HEK293 (cell line): ENCODE results near the gene PRMT6.

Experiments
- CTCF ChIA-PET: fragments of 350-600 bp; formaldehyde crosslinking; extraction: SDS; loops from one replicate; lab custom pipeline; 2021; ENCODE audit warnings: antibody characterized with exemption; lab: Yijun Ruan, JAX
- POLR2A ChIA-PET: fragments of 300-600 bp; formaldehyde crosslinking; extraction: SDS; loops from one replicate; lab custom pipeline; 2020; ENCODE audit warnings: antibody characterized with exemption, inconsistent platforms; lab: Yijun Ruan, JAX
- H3K27ac ChIP-seq: fragments of 200-500 bp; sonication (Bioruptor generic); 2 replicates; pipeline ENCODE4 v1.5.1; 2014; ENCODE audit warnings: low read depth, low read length, control low read depth, inconsistent platforms; ENCODE audit errors: extremely low read depth
- H3K36me3 ChIP-seq, 2 experiments: fragments of 200-500 bp in 1 of 2; sonication (Bioruptor generic) in 1 of 2; 1 replicate in 1 of 2; 2 replicates in 1 of 2; pipeline ENCODE4 v1.5.1; 2014 to 2017; ENCODE audit warnings: inconsistent platforms in 2 of 2, low read length in 2 of 2; ENCODE audit not compliant: control insufficient read depth in 2 of 2, insufficient read depth in 1 of 2
- H3K4me1 ChIP-seq: fragments of 200-500 bp; sonication (Bioruptor generic); 2 replicates; pipeline ENCODE4 v1.5.1; 2014; ENCODE audit warnings: mild to moderate bottlenecking, low read length, inconsistent platforms; ENCODE audit not compliant: control insufficient read depth, insufficient read depth
- H3K4me3 ChIP-seq: 2 replicates; pipeline ENCODE4 v1.5.1; 2011; ENCODE audit warnings: low read depth, mild to moderate bottlenecking, control low read depth, low read length, moderate library complexity
- H3K9me3 ChIP-seq: fragments of 200-500 bp; sonication (Bioruptor generic); 2 replicates; pipeline ENCODE4 v1.5.1; 2014; ENCODE audit warnings: low read depth, low read length, inconsistent platforms; ENCODE audit not compliant: control insufficient read depth, insufficient read depth
- FEZF1 ChIP-seq: fragments of 450-650 bp; formaldehyde crosslinking; IDR thresholded peaks from 2 replicates; pipeline ENCODE4 v1.5.1; 2016; ENCODE audit warnings: missing biosample characterization, missing genetic modification characterization
- GLIS1 ChIP-seq: fragments of 450-650 bp; formaldehyde crosslinking; IDR thresholded peaks from 2 replicates; pipeline ENCODE4 v1.5.1; 2016; ENCODE audit warnings: missing biosample characterization, missing genetic modification characterization
- KLF10 ChIP-seq: fragments of 450-650 bp; IDR thresholded peaks from 2 replicates; pipeline ENCODE4 v1.5.1; 2018; ENCODE audit warnings: missing biosample characterization, mild to moderate bottlenecking, missing genetic modification characterization
- REST ChIP-seq: fragments of 450-650 bp; formaldehyde crosslinking; IDR thresholded peaks from 2 replicates; pipeline ENCODE4 v1.5.1; 2016; ENCODE audit warnings: missing biosample characterization, missing genetic modification characterization
- SP2 ChIP-seq: fragments of 450-650 bp; formaldehyde crosslinking; IDR thresholded peaks from 2 replicates; pipeline ENCODE4 v1.5.1; 2016; ENCODE audit warnings: missing biosample characterization, missing genetic modification characterization
- ZBTB10 ChIP-seq: fragments of 450-650 bp; formaldehyde crosslinking; IDR thresholded peaks from 2 replicates; pipeline ENCODE4 v1.5.1; 2016; ENCODE audit warnings: missing biosample characterization, missing genetic modification characterization
- ZBTB26 ChIP-seq: fragments of 450-650 bp; formaldehyde crosslinking; optimal IDR thresholded peaks from 2 replicates; pipeline ENCODE3; 2016; ENCODE audit warnings: missing biosample characterization, mild to moderate bottlenecking, missing genetic modification characterization
- ZNF121 ChIP-seq: fragments of 450-650 bp; formaldehyde crosslinking; IDR thresholded peaks from 2 replicates; pipeline ENCODE4 v1.5.1; 2016; ENCODE audit warnings: missing biosample characterization, missing genetic modification characterization
- ZNF174 ChIP-seq: fragments of 450-650 bp; formaldehyde crosslinking; IDR thresholded peaks from 2 replicates; pipeline ENCODE4 v1.5.0; 2017; ENCODE audit warnings: missing biosample characterization, mild to moderate bottlenecking, missing genetic modification characterization
- ZNF280C ChIP-seq: fragments of 450-650 bp; formaldehyde crosslinking; IDR thresholded peaks from 2 replicates; pipeline ENCODE4 v1.5.1; 2016; ENCODE audit warnings: missing biosample characterization, missing genetic modification characterization
- ZNF280D ChIP-seq: fragments of 450-650 bp; formaldehyde crosslinking; IDR thresholded peaks from 2 replicates; pipeline ENCODE4 v1.5.1; 2016; ENCODE audit warnings: missing biosample characterization, missing genetic modification characterization
- ZNF362 ChIP-seq: fragments of 450-650 bp; formaldehyde crosslinking; IDR thresholded peaks from 2 replicates; pipeline ENCODE4 v1.5.1; 2016; ENCODE audit warnings: missing biosample characterization, missing genetic modification characterization
- ZNF404 ChIP-seq: fragments of 450-650 bp; formaldehyde crosslinking; IDR thresholded peaks from 2 replicates; pipeline ENCODE4 v1.5.1; 2017; ENCODE audit warnings: missing biosample characterization, missing genetic modification characterization
- ZNF426 ChIP-seq: fragments of 450-650 bp; formaldehyde crosslinking; IDR thresholded peaks from 2 replicates; pipeline ENCODE4 v1.5.1; 2017; ENCODE audit warnings: missing biosample characterization, missing genetic modification characterization, mild to moderate bottlenecking, inconsistent platforms, moderate library complexity
- ZNF513 ChIP-seq: fragments of 450-650 bp; IDR thresholded peaks from 2 replicates; pipeline ENCODE4 v1.5.1; 2018; ENCODE audit warnings: missing biosample characterization, missing genetic modification characterization
- ZNF530 ChIP-seq: fragments of 450-650 bp; formaldehyde crosslinking; IDR thresholded peaks from 2 replicates; pipeline ENCODE4 v1.5.1; 2016; ENCODE audit warnings: low read depth, missing biosample characterization, missing genetic modification characterization
- ZNF560 ChIP-seq: fragments of 450-650 bp; formaldehyde crosslinking; IDR thresholded peaks from 2 replicates; pipeline ENCODE4 v1.5.1; 2017; ENCODE audit warnings: missing biosample characterization, missing genetic modification characterization, borderline replicate concordance
- ZNF580 ChIP-seq: fragments of 450-650 bp; formaldehyde crosslinking; IDR thresholded peaks from 2 replicates; pipeline ENCODE4 v1.5.1; 2016; ENCODE audit warnings: missing biosample characterization, missing genetic modification characterization
- ZNF677 ChIP-seq: fragments of 450-650 bp; IDR thresholded peaks from 2 replicates; pipeline ENCODE4 v1.5.0; 2018; ENCODE audit warnings: missing biosample characterization, mild to moderate bottlenecking, missing genetic modification characterization, moderate library complexity
- ZNF843 ChIP-seq: fragments of 450-650 bp; formaldehyde crosslinking; IDR thresholded peaks from 2 replicates; pipeline ENCODE4 v1.5.1; 2016; ENCODE audit warnings: missing biosample characterization, missing genetic modification characterization

Gene PRMT6

GRCh38 chr1:107016376-107016978, 40.0 kb upstream of the PRMT6 start (continued):
- TF ChIP-seq REST (tag by site-specific recombination) (no peak), ZNF174 (tag by site-specific recombination) (no peak)

- Histone ChIP-seq H3K4me1 (no peaks in the 10 kb centered on the region), H3K27ac (no peak overlapping the region), H3K36me3 (no peaks in the 10 kb centered on the region), H3K4me3 (no peak overlapping the region), H3K9me3 (no peaks in the 10 kb centered on the region)
- POLR2A ChIA-PET = no interaction called here
- CTCF ChIA-PET = no interaction called here
- no peak for TF ChIP-seq ZNF362 (tag by site-specific recombination)
- TF ChIP-seq ZBTB26 = no peak
- TF ChIP-seq ZNF677 = no peak
- TF ChIP-seq GLIS1 (tag by site-specific recombination) = no peak
- TF ChIP-seq ZNF404 = no peak
- no peak for TF ChIP-seq ZNF530 (tag by site-specific recombination)
- no peak for TF ChIP-seq KLF10 (tag by site-specific recombination)
- TF ChIP-seq SP2 (tag by site-specific recombination) = no peak
- no peak for TF ChIP-seq FEZF1 (tag by site-specific recombination)
- no peak for TF ChIP-seq ZNF121 (tag by site-specific recombination)
- TF ChIP-seq ZNF426 (tag by site-specific recombination) = no peak
- no peak for TF ChIP-seq ZBTB10
- no peak for TF ChIP-seq ZNF280C (tag by site-specific recombination)
- TF ChIP-seq ZNF843 (tag by site-specific recombination) = no peak
- TF ChIP-seq ZNF513 = no peak
- no peak for TF ChIP-seq ZNF280D (tag by site-specific recombination)
- no peak for TF ChIP-seq ZNF580 (tag by site-specific recombination)
- no peak for TF ChIP-seq ZNF560 (tag by site-specific recombination)
Observed at GRCh38 chr1:107018445-107018844, 38.0 kb upstream of the PRMT6 start.
